Neural cell (in vitro differentiated cells): Measurements from ENCODE around the gene GASK1A. TPM values are rescaled to one million over a fixed set of nuclear protein-coding genes. Genes with fewer than 3 reads are reported as not detected.

Experiments used
- H2AFZ ChIP-seq: fragments of 200-600, 300-800 bp; sonication (generic), shearing (Covaris generic); 2 replicates; pipeline ENCODE4 v1.6.0; 2014; ENCODE audit warnings: low read depth, mild to moderate bottlenecking, antibody characterized with exemption, low read length, moderate library complexity
- H3F3A ChIP-seq: fragments of 200-600 bp; shearing (Covaris generic); 2 replicates; pipeline ENCODE4 v1.6.1; 2016; ENCODE audit warnings: mild to moderate bottlenecking, moderate library complexity, mixed read lengths, antibody characterized with exemption, low read length; ENCODE audit not compliant: insufficient read depth, poor library complexity, severe bottlenecking
- H3K27ac ChIP-seq: fragments of 200-600, 300-800 bp; sonication (generic), shearing (Covaris generic); 2 replicates; pipeline ENCODE4 v1.5.1; 2014; ENCODE audit warnings: mild to moderate bottlenecking, low read length, moderate library complexity
- H3K27me3 ChIP-seq: fragments of 300-800, 200-600 bp; sonication (generic), shearing (Covaris generic); 2 replicates; pipeline ENCODE4 v1.6.0; 2014; ENCODE audit warnings: mild to moderate bottlenecking, low read depth, low read length, moderate library complexity; ENCODE audit not compliant: insufficient read depth
- H3K36me3 ChIP-seq: fragments of 300-800, 200-600 bp; sonication (generic), shearing (Covaris generic); 2 replicates; pipeline ENCODE4 v1.5.1; 2014; ENCODE audit warnings: mild to moderate bottlenecking, antibody characterized with exemption, low read length, moderate library complexity; ENCODE audit not compliant: insufficient read depth
- H3K4me2 ChIP-seq: fragments of 300-800, 200-600 bp; sonication (generic), shearing (Covaris generic); 2 replicates; pipeline ENCODE4 v1.6.0; 2014; ENCODE audit warnings: mild to moderate bottlenecking, low read length
- H3K4me3 ChIP-seq: fragments of 300-800, 200-600 bp; sonication (generic), shearing (Covaris generic); 2 replicates; pipeline ENCODE4 v1.5.1; 2014; ENCODE audit warnings: mild to moderate bottlenecking, low read length, moderate library complexity
- H3K79me2 ChIP-seq: fragments of 200-600 bp; shearing (Covaris generic); replicated peaks from 2 replicates; pipeline ENCODE4 v1.6.0; 2014; ENCODE audit warnings: mild to moderate bottlenecking, low read length, moderate library complexity; ENCODE audit not compliant: insufficient read depth
- H3K9ac ChIP-seq: fragments of 300-800, 200-600 bp; sonication (generic), shearing (Covaris generic); 2 replicates; pipeline ENCODE4 v1.6.1; 2016; ENCODE audit warnings: mild to moderate bottlenecking, low read length, mixed read lengths
- H3K9me2 ChIP-seq: fragments of 200-600 bp; shearing (Covaris generic); 2 replicates; pipeline ENCODE4 v1.6.1; 2016; ENCODE audit warnings: mild to moderate bottlenecking, low read length, mixed read lengths; ENCODE audit not compliant: insufficient read depth
- H3K9me3 ChIP-seq: fragments of 200-600, 300-800 bp; sonication (generic), shearing (Covaris generic); 2 replicates; pipeline ENCODE4 v1.6.1; 2016; ENCODE audit warnings: mild to moderate bottlenecking, mixed run types, low read length, moderate library complexity, mixed read lengths
- H4K20me1 ChIP-seq: fragments of 200-600 bp; shearing (Covaris generic); 2 replicates; pipeline ENCODE4 v1.6.1; 2016; ENCODE audit warnings: mild to moderate bottlenecking, mixed run types; ENCODE audit not compliant: insufficient read depth
- CTCF ChIP-seq: fragments of 450-650 bp; IDR thresholded peaks from 2 replicates; pipeline ENCODE4 v1.5.1; 2014; ENCODE audit warnings: antibody characterized with exemption, mild to moderate bottlenecking, moderate library complexity; ENCODE audit not compliant: poor library complexity, severe bottlenecking
- EP300 ChIP-seq: fragments of 450-650 bp; conservative IDR thresholded peaks from 2 replicates; pipeline ENCODE4 v1.6.1; 2014; ENCODE audit warnings: antibody characterized with exemption, mild to moderate bottlenecking, moderate library complexity; ENCODE audit not compliant: poor library complexity, severe bottlenecking
- EZH2 ChIP-seq: fragments of 200-600, 300-800 bp; shearing (Covaris generic), sonication (generic); IDR thresholded peaks from 2 replicates; pipeline ENCODE4 v1.6.1; 2014; ENCODE audit warnings: antibody characterized with exemption, low read length, borderline replicate concordance, mild to moderate bottlenecking; ENCODE audit not compliant: insufficient read depth, poor library complexity, severe bottlenecking
- MXI1 ChIP-seq: fragments of 450-650 bp; conservative IDR thresholded peaks from 2 replicates; pipeline ENCODE4 v1.6.1; 2014; ENCODE audit warnings: antibody characterized with exemption, mild to moderate bottlenecking; ENCODE audit not compliant: poor library complexity, severe bottlenecking
- POLR2AphosphoS5 ChIP-seq: IDR thresholded peaks from 2 replicates; pipeline ENCODE4 v1.6.1; 2012
- RAD21 ChIP-seq: fragments of 450-650 bp; conservative IDR thresholded peaks from 2 replicates; pipeline ENCODE4 v1.6.1; 2014; ENCODE audit warnings: antibody characterized with exemption, mild to moderate bottlenecking, moderate library complexity
- REST ChIP-seq: IDR thresholded peaks from 2 replicates; pipeline ENCODE4 v1.6.1; 2012; ENCODE audit warnings: borderline replicate concordance
- SMC3 ChIP-seq: fragments of 450-650 bp; conservative IDR thresholded peaks from 2 replicates; pipeline ENCODE4 v1.6.1; 2014; ENCODE audit warnings: antibody characterized with exemption, mild to moderate bottlenecking, moderate library complexity; ENCODE audit not compliant: poor library complexity
- TAF1 ChIP-seq: IDR thresholded peaks from 2 replicates; pipeline ENCODE4 v1.6.1; 2012; ENCODE audit warnings: low read depth
- polyA plus RNA-seq: library from polyadenylated mRNA; depleted of rRNA; stranded (reverse); fragments of >200 nt; gene quantifications from 2 replicates; pipeline ENCODE4 v1.2.3, GENCODE V29; 2014

GASK1A gene
- polyA plus RNA-seq, 1 donor from 2014 or later: not detected

- no peak overlapping the region for H3K4me3 ChIP-seq
- H3K4me2 ChIP-seq: no peak overlapping the region
- H3K79me2 ChIP-seq: no peaks in the 10 kb centered on the region
- no peaks in the 10 kb centered on the region for H3K9me3 ChIP-seq
- no peak overlapping the region for H3K27ac ChIP-seq
- H3K9ac ChIP-seq: no peak overlapping the region
- no peaks in the 10 kb centered on the region for H4K20me1 ChIP-seq
- no peak overlapping the region for H2AFZ ChIP-seq
- no peaks in the 10 kb centered on the region for H3K27me3 ChIP-seq
- H3K36me3 ChIP-seq: no peaks in the 10 kb centered on the region
- no peaks in the 10 kb centered on the region for H3K9me2 ChIP-seq
- no peak for TF ChIP-seq POLR2AphosphoS5
- no peak for TF ChIP-seq MXI1
- H3F3A ChIP-seq: no peaks in the 10 kb centered on the region
These were observed 55.8 kb downstream of the GASK1A start for GRCh38 chr3:43034911-43035310.

- Histone ChIP-seq H3K79me2 (no peaks in the 10 kb centered on the region), H2AFZ (no peak overlapping the region), H3K27me3 (no peaks in the 10 kb centered on the region), H3K4me2 (no peak overlapping the region), H3F3A (no peaks in the 10 kb centered on the region), H3K36me3 (no peaks in the 10 kb centered on the region), H3K9me2 (no peaks in the 10 kb centered on the region), H3K9ac (no peak overlapping the region), H3K4me3 (no peak overlapping the region), H3K27ac (no peak overlapping the region), H4K20me1 (no peaks in the 10 kb centered on the region), H3K9me3 (no peaks in the 10 kb centered on the region)
- TF ChIP-seq REST (no peak), POLR2AphosphoS5 (no peak), EZH2 (no peak), RAD21 (no peak), EP300 (no peak), TAF1 (no peak), MXI1 (no peak), CTCF (no peak), SMC3 (no peak)
These were observed 56.8 kb downstream of the GASK1A start for GRCh38 chr3:43035801-43036365.
